Mammary epithelial cell (primary cell): ENCODE data around the gene CLPX.

Experiments
- EZH2 ChIP-seq: IDR thresholded peaks from 2 replicates; pipeline ENCODE4 v1.6.1; 2012; ENCODE audit warnings: low read length, inconsistent platforms, borderline replicate concordance
- TF ChIP-seq, protein P1 (sequence below), 2 donors: IDR thresholded peaks in 1 of 2; conservative IDR thresholded peaks in 1 of 2; 2 replicates each; pipeline ENCODE4 v1.5.1; 2011 to 2012; ENCODE audit warnings: inconsistent platforms in 2 of 2, low read length in 2 of 2, mild to moderate bottlenecking in 2 of 2, control low read depth in 1 of 2, low read depth in 1 of 2; ENCODE audit not compliant: insufficient read depth in 1 of 2; ENCODE audit errors: extremely low read depth in 1 of 2

DNA sequence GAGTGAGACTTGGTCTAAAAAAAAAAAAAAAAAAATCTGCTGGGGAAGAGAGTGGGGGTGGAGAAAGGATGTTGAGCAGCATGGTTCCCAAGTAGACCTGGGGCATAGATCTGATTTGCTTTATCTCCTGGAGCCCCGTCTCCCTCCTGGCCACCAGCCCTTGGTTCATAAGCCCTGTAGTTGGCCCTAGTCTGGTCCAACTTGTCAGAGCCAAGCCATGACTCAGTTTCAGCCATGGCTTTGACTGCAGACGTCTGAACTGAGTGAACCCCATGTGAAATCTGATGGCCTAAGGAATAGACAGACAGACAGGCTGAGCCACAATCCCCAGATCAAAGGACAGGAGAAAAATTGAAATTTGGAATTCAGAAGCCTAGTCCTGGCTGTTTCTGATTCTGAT, 28.1 kb upstream of the CLPX start:
- TF ChIP-seq, protein P1, sequence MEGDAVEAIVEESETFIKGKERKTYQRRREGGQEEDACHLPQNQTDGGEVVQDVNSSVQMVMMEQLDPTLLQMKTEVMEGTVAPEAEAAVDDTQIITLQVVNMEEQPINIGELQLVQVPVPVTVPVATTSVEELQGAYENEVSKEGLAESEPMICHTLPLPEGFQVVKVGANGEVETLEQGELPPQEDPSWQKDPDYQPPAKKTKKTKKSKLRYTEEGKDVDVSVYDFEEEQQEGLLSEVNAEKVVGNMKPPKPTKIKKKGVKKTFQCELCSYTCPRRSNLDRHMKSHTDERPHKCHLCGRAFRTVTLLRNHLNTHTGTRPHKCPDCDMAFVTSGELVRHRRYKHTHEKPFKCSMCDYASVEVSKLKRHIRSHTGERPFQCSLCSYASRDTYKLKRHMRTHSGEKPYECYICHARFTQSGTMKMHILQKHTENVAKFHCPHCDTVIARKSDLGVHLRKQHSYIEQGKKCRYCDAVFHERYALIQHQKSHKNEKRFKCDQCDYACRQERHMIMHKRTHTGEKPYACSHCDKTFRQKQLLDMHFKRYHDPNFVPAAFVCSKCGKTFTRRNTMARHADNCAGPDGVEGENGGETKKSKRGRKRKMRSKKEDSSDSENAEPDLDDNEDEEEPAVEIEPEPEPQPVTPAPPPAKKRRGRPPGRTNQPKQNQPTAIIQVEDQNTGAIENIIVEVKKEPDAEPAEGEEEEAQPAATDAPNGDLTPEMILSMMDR (conservative IDR thresholded peaks at IDR 0.05 in 1 of 2, IDR thresholded peaks at IDR 0.05 in 1 of 2; ENCODE audit: extremely low read depth in 1 of 2, insufficient read depth in 1 of 2, low read depth in 1 of 2, low read length in 2 of 2), result no peak
- no peak for TF ChIP-seq EZH2
